NCI-H524 treated with DMSO at 0.1 percent for 48 hours (cell line): ENCODE data around the gene TMOD1.

ENCODE experiments used
- DNase-seq: peaks from one replicate; lab custom pipeline; 2025; lab: John Stamatoyannopoulos, UW

Gene TMOD1

GRCh38 chr9:97548819-97549540 lies 47.5 kb downstream of the TMOD1 start:
- DNase-seq, result no peak

- no peak for DNase-seq
Measured at GRCh38 chr9:97550386-97550785, 48.9 kb downstream of the TMOD1 start.

- DNase-seq, result no peak
Measured at GRCh38 chr9:97551308-97551707, 49.8 kb downstream of the TMOD1 start.

DNA sequence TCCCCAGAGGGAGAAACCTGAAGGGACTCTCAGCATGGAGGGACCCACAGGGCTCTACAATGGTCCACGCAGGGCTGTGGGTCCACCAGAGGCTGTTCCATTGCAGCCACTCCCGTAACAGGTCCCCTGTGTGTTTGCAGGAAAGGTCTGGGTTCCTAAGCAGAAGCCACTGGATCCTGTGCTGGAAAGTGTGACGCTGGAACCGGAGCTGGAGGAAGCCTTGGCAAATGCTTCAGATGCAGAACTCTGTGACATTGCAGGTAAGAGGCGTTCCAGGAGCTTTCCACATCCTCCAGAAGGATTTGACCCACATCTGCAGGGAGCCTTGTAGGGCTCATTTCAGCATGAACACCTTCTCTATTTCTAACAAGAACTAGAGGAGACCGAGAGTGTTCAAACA lies 51.7 kb downstream of the TMOD1 start:
- DNase-seq, result no peak

DNA sequence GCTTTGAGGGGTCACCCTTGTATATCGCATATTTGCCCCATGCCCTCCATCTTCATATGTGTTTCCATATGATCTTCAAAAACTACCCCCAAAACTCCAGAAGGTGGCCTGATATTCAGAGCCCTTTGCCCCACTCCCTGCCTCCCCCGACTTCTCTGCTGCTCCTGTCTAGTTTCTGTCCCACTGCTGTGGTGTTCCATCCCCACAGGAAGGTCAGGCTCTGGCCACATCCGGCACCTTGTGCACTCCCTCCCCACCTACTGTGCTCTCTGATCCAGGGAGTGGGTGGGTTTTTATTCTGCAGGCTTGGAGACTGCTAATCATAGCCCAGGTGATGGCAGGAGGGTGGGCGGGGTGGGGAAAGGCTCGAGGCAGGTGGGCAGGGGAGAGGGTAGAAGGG lies 52.4 kb downstream of the TMOD1 start:
- DNase-seq, result no peak

- DNase-seq, result no peak
Measured at GRCh38 chr9:97554566-97555075, 53.2 kb downstream of the TMOD1 start.

- peak; percentile 10 for DNase-seq
Measured at GRCh38 chr9:97555164-97555563, 53.7 kb downstream of the TMOD1 start.

GRCh38 chr9:97556036-97556720 lies 54.7 kb downstream of the TMOD1 start:
- DNase-seq, result no peak

- DNase-seq, result no peak
Measured at GRCh38 chr9:97556721-97557605, 55.5 kb downstream of the TMOD1 start.

GRCh38 chr9:97557606-97558095 lies 56.2 kb downstream of the TMOD1 start:
- peak; percentile 76 for DNase-seq

DNA sequence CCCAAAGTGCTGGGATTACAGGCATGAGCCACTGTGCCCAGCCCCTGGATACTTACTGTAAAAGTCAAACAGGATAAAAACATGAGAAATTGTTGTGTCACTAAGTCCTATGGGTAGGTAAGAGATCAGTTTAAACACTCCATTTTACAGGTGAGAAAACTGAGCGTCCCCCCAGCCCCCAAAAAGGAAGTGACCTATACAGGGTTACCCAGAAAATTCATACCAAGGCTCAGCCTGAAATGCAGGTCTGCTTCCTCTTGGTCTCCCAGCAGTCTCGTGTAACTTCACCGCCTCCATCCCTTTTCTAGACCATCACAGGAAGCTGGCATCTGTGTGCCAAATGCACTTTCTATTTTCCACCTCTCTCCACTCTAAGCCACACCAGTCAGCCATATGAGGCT lies 57.2 kb downstream of the TMOD1 start:
- DNase-seq, result no peak

DNA sequence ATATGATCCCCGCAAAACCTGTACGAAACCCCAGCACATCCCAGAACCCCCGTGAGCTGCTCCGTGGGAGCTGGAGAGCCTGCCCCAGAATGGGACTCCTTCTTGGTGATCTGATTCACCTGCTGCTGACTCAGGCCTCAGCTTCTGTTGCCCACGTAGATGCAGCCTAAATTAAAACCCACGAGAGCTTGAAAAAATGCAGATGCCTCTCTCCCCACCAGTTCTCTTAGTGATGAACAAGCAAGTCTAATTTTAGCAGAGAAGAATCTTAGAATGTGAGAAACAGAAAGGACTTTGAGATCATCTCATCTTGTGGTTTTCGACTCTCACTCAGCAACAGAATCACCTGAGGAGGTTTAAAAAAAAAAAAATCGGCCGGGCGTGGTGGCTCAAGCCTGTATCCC lies 57.6 kb downstream of the TMOD1 start:
- DNase-seq, result no peak

DNA sequence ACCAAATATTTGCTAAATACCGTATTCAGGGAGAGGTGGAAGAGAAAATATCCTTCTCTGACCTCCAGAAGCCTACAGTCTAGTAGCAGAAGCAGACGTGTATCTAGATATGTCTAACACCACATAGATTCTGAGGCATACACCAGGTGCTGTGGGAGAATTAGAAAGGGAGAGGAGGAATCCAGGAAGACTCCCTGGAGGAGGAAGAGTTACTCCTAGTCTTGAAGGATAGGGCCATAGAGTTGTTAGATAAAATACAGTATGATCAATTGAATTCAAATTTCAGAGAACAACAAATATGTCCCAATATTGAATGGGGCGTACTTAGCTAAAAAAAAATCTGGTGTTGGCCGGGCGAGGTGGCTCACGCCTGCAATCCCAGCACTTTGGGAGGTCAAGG lies 58.7 kb downstream of the TMOD1 start:
- DNase-seq, result no peak

DNA sequence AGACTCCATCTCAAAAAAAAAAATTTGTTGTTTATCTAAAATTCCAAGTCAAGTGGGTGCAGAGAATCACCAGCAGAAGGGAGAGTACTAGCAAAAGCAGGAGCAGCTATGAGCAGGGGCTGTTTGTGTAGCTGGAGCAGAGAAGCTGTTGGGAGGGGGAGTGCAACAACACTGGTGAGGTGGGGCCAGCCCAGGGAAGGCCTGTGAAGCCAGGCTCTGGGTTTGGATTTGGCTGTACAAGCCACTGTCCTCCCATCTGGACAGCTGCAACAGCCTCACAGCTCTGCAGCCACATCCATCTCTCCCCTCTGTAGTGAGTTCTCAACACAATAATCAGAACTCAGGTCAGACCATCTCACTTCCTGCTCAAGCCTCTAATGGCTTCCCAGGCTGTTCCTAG lies 59.4 kb downstream of the TMOD1 start:
- DNase-seq, result no peak

DNA sequence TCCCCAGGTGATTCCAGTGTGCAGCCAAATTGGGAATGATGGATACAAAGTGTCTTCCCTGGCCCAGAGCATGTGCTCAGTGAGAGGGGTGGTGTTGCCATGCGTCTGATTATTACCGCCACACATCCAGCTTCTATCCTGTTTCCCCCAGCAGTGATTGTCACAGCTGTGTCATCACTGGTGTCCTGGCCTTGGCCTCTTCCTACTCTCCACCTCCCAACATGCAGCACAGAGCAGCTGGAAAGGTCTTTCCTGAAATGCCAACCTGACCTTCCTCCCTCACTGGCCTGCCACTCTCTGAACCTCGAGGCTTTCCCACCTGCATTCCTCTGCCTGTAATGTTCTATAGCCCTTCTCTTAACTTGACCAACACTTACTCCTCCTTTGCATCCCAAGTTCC lies 60.0 kb downstream of the TMOD1 start:
- no peak for DNase-seq

GRCh38 chr9:97562542-97562941 lies 61.1 kb downstream of the TMOD1 start:
- no peak for DNase-seq

DNA sequence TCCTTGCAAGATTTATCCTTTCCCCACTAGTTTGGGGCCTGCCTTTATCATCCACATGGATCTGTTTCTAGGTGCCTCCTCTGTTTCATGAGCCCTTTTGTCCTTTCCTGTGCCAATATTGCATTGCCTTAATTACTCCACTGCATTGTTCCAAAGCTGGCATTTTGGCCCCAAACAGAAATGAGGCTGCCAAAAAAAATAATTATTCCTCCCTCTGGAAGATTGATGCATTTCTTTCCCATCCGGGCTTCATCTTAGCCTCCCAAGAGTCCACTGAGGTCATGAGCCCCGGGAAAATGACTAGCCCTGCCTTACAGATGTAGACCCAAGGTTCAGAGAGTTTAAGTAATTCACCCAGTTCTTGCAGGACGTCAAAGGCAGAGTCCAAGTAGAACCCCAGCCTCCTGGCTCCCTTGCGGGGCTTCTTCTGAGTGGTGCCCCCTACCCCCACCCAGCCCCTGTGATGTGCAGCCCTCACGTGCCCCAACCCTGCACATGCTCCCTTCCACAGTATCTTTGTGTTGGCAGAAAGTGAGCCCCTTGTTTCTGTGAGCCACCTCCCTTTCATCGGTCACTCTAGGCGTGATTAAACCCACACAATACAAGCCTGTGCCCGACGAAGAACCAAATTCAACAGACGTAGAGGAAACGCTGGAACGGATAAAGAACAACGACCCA lies 62.1 kb downstream of the TMOD1 start:
- no peak for DNase-seq

DNA sequence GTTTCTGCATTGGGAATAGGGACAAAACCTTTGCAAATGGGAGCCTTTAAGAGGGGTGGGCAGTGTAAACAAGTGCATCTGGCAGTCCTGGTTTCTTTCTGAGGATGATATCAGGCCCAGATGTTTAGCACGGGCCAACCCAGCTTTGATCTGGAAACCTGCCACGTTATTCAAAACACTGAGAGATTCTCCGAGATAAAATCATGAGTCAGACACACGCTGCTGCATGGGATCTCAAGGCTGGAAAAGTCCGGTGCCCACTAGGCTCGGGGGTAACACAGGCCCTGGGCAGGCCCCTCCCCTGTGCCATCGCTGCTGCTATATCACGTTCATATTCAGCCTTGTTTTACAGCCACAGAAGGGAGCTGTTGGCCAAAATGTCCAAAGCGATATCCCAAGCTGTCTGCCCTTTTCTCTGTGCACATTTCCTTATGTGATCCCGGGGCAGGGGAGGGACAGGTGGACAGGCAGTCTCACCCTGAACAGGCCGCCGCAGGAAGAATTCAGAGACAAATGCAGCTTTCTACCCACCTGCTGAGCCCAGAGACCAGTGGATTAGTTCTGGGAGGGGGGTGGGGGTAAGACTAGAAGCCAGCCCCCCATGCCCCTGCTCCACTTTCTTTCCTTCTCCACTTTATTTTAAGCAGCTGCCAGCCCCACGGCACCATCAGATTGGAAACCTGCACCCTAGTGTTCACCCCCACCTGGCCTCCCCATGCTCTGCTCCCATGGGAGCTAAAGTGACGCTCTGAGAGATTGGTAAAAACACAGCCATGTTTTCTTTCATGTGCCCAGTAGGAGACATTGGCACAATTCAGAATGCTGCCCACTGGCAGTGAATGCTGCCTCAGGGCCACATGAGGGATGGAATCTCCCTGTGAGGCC lies 63.1 kb downstream of the TMOD1 start:
- DNase-seq, result no peak

GRCh38 chr9:97565262-97565661 lies 63.8 kb downstream of the TMOD1 start:
- DNase-seq, result no peak

DNA sequence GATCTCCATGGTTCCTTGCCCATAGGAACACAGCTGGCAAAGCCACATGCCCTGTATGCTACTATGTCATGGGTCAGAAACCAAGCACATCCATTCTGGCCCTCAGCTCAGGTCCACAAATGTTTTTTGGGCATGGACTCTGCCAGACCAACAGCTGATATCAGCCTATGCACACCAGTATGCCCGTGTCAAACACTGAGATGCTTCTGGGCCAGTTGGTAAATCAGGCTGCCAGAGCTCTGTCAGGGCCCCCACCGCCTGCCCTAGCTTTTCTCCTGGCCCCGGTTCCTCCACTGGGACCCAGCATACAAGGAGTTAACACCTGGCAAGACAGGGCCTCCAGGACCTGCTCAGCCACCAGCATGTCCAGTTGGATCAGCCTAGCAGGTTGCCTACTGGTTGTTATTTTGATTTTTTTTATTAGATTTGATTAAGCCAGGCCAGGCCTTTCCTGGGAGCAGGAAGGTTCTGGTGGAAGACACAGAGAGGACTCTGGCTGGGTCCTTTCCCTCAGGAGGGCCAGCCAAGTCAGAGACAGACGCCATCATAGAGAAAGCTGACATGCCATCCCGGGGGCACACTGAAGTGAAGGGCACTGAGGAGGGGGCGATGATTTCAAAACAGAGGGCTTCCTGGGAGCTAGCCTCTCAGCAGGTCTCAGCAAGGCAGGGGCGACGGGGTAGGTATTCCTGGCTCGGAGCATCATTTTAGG lies 65.9 kb downstream of the TMOD1 start:
- no peak for DNase-seq
